NK-92 (cell line): Measurements from ENCODE around the gene DERA.
"Not testable (repeated sequence)": the region's sequence is repeated elsewhere in the genome, so short reads cannot be mapped to it uniquely, and the experiment has no call there.

Experiments
- DNase-seq: peaks from one replicate; lab custom pipeline; 2025; ENCODE audit not compliant: unreplicated experiment; lab: John Stamatoyannopoulos, UW

DERA gene

DNA sequence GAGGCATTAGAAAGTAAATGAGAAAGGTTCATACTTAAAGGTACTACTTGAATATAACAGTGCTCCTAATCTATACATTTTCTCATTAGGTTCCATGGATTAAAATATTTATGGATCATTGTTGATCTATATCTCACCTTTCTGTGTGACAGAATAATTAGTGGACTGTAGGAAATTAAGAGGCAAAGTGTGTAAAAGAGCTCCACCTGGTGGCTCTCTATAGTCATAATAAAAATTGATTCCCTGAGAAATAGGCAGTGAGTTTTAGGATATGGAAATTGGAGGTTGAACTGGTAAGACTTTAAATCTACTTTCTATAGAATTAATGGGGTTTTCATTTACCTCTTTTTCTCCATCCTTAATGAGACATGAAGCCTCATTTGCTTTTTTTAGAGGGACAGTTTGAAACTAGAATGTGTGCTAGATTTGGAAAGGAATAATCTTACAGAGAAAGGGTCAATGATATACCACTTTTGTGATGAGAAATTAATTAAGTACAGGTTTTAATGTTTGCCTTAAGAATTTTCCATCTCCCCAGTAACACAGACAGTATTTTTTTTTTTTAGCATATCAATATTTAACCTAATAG lies 11.8 kb upstream of the DERA start:
- no peak for DNase-seq

- DNase-seq = no peak
These were observed 6.7 kb upstream of the DERA start for GRCh38 chr12:15904378-15904920.

DNA sequence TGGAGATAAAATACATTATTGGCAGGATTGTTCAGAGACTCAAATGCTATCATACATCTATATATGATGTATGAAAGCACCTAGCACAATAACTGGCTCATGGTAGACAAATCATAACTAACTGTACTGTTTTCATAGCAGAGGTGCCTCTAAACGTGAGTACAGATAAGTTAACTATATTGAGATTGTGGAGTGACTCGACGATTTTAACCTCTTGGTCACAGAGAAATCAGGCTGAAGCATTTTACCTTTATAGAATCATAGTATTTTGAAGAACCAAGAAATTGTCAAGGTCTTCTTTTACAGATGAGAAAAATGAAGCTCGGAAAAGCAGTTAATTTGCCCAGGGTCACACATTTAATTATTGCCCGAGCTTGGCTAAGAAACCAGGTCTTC lies 666 bp upstream of the DERA start:
- DNase-seq = no peak

- DNase-seq = not testable (repeated sequence)
These were observed 799 bp downstream of the DERA start for GRCh38 chr12:15911931-15912330.

DNA sequence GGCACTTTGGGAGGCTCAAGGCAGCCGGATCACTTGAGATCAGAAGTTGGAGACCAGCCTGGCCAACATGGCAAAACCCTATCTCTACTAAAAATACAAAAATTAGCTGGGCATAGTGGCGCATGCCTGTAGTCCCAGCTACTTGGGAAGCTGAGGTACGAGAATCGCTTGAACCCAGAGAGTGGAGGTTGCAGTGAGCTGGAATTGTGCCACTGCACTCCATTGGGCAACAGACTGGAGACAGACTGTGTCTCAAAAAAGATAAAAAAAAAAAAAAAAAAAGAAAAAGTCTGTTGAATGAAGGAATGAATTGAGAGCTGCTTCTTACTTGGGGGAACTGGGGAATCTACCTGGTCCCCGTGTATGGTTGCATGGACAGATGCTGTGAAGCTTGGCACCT lies 3.0 kb downstream of the DERA start:
- not testable (repeated sequence) for DNase-seq

- DNase-seq = no peak
These were observed 6.9 kb downstream of the DERA start for GRCh38 chr12:15918066-15918465.

GRCh38 chr12:15919418-15919817 lies 8.3 kb downstream of the DERA start:
- no peak for DNase-seq

DNA sequence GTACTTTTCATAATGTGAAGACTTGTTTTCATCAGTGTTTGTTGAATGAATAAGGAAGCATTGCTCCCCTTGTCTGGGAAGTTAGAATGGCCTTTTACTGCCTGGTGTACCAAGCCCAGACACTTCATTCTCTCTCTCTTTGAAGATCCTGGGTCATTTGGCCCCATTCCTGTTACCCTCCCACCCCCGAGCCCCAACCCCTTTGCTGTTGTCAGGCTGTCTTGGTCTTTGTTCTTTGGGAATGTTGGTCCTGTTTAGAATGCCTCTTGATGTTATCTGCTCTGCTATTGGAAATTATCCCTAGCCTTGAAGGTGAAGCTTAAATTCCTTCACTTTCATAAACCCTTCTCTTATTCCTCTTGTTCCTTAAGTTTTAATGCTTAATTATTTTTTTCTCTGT lies 13.8 kb downstream of the DERA start:
- DNase-seq = no peak

GRCh38 chr12:15928346-15928745 lies 17.2 kb downstream of the DERA start:
- no peak for DNase-seq

DNA sequence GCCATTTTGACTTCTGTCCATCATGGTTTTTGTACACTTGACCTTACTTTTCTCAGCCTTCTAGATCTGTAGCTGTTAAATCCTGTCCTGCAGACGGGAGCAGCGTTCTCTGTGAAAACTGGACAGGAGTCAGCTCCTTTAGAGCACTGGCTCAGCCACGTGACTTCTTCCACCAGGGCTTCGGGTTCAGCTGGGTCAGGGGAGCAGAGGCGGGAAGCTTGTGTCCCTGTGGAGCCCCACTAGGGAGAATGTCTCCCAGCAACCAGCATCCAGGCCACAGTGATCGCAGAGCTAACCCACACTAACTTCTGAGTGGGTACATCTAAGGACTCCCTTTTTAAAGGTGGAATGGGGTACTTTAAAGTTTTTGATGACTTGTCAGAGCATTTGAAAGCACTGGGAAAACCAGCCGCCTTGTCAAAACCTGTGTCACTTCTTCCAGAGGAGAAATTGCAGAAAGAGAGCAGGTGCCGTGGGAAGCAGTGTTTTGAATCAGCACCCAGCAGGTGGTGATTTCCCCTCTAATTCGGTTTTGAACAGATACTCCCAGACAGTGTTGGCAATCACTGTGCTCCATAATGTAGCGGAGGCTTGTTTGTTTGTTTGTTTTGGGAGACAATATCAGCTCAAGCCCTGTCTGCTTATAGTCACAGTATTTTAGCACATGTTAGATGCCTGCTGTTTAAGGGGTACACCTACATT lies 17.9 kb downstream of the DERA start:
- DNase-seq = no peak

GRCh38 chr12:15931590-15932053 lies 20.5 kb downstream of the DERA start:
- DNase-seq = no peak

- no peak for DNase-seq
These were observed 21.2 kb downstream of the DERA start for GRCh38 chr12:15932327-15932726.

- DNase-seq = no peak
These were observed 21.8 kb downstream of the DERA start for GRCh38 chr12:15932971-15933370.

DNA sequence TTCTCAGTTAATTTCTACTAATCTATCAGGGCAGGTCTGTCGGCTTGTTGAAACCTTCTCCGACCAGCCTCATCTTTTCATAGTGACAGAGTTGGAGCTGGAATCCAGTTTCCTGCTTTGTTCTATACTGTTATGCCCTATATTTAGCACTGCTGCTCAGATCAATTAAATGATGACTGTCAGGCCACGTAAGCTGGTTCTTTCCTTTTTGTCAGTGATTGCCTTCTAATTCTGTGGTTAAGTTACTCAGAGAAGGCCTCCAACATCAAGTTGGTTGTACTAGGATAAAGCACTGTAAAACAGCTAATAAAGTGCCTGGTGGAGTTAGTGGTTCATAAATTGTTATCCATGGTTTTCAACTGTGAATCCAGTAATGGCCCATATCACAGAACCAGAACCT lies 22.6 kb downstream of the DERA start:
- no peak for DNase-seq

DNA sequence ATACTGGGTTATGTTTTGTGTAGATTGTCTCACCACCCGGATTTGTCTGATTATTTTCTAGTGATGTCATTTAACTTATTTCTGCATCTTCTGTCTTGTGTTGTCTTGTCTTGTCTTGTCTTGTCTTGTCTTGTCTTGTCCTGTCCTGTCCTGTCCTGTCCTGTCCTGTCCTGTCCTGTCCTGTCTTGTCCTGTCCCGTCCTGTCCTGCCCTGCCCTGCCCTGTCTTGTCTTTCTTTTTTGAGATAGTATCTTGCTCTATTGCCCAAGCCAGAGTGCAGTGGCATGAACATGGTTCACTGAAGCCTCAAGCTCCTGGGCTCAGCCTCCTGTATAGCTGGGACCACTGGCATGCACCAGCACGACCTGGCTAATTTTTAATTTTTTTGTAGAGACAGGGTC lies 25.6 kb downstream of the DERA start:
- DNase-seq = no peak

GRCh38 chr12:15937902-15938301 lies 26.8 kb downstream of the DERA start:
- no peak for DNase-seq

GRCh38 chr12:15939111-15939510 lies 28.0 kb downstream of the DERA start:
- DNase-seq = no peak

- no peak for DNase-seq
These were observed 31.3 kb downstream of the DERA start for GRCh38 chr12:15942475-15942874.

DNA sequence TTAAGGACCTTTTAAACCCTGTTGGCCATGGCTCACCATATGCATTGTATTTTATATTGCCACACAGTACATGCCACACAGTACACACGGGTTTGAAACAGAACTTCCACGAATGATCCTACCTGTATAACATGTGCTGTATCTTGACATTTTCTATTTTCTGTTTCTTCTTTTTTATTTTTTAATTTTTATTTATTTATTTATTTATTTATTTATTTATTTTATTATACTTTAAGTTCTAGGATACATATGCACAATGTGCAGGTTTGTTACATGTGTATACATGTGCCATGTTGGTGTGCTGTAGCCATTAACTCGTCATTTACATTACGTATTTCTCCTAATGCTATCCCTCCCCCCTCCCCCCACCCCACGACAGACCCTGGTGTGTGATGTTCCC lies 32.4 kb downstream of the DERA start:
- not testable (repeated sequence) for DNase-seq

- DNase-seq = not testable (repeated sequence)
These were observed 37.3 kb downstream of the DERA start for GRCh38 chr12:15948461-15948860.

DNA sequence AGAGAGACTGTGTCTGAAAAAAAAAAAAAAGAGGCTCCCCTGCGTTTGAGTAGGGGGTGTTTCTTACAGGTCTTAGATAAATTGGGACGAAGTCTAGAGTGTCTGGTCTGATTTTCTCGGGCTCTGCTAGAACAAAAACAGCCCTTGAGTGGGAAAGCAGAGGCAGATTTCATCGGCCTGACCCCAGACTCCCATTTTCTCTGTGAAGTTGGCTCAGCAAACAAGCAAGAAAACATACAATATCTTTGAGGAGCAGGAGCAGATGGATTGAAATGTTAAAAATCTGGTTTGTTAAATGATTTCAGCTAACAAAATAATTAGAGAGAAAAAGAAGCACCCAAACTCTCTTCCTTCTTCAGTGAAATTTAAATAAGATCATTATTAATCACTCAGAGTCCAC lies 44.1 kb downstream of the DERA start:
- DNase-seq = no peak

GRCh38 chr12:15956010-15956409 lies 44.9 kb downstream of the DERA start:
- no peak for DNase-seq
